OCI-LY7 (cell line): ENCODE results near the gene SPATA24. TPM values are rescaled to one million over a fixed set of nuclear protein-coding genes. Genes with fewer than 3 reads are reported as not detected.

ENCODE experiments used
- BruUV-seq: library from RNA; stranded (reverse); fragments of 400-500 nt; replicated peaks from 2 replicates; lab custom pipeline; 2021; lab: Mats Ljungman, UMichigan
- CTCF ChIA-PET: fragments of 300-600 bp; sonication (Branson Sonifier 250); formaldehyde crosslinking; loops from one replicate; lab custom pipeline; 2022; ENCODE audit warnings: antibody characterized with exemption; ENCODE audit not compliant: unreplicated experiment; lab: Charles Lee
- POLR2A ChIA-PET: fragments of 300-600 bp; sonication (Branson Sonifier 250); formaldehyde crosslinking; loops from one replicate; lab custom pipeline; 2022; ENCODE audit warnings: antibody characterized with exemption; lab: Charles Lee
- DNase-seq: peaks from one replicate; pipeline ENCODE4 v3.0.0-alpha.2; 2015; ENCODE audit warnings: low spot score
- H2AFZ ChIP-seq: fragments of 200-600 bp; sonication (generic), shearing (Covaris generic); 2 replicates; pipeline ENCODE4 v1.6.1; 2014; ENCODE audit warnings: mild to moderate bottlenecking, antibody characterized with exemption, low read length, moderate library complexity
- H3K27ac ChIP-seq: fragments of 200-600 bp; sonication (generic); 2 replicates; pipeline ENCODE4 v1.5.1; 2014; ENCODE audit warnings: mixed run types, low read depth, mild to moderate bottlenecking, moderate library complexity, low read length, inconsistent platforms; ENCODE audit not compliant: poor library complexity, severe bottlenecking
- H3K36me3 ChIP-seq: fragments of 200-600 bp; sonication (generic); 2 replicates; pipeline ENCODE4 v1.6.1; 2014; ENCODE audit warnings: mild to moderate bottlenecking, antibody characterized with exemption, low read length, moderate library complexity, mixed read lengths; ENCODE audit not compliant: insufficient read depth
- H3K4me1 ChIP-seq: fragments of 200-600 bp; sonication (generic); 2 replicates; pipeline ENCODE4 v1.5.1; 2014; ENCODE audit warnings: mild to moderate bottlenecking, low read length; ENCODE audit not compliant: insufficient read depth, poor library complexity, severe bottlenecking
- H3K4me2 ChIP-seq: fragments of 200-600 bp; sonication (generic); 2 replicates; pipeline ENCODE4 v1.6.1; 2014; ENCODE audit warnings: mild to moderate bottlenecking, low read length
- H3K4me3 ChIP-seq: fragments of 200-600 bp; sonication (generic); 2 replicates; pipeline ENCODE4 v1.5.1; 2014; ENCODE audit warnings: mild to moderate bottlenecking, low read depth, low read length; ENCODE audit not compliant: poor library complexity, severe bottlenecking
- H3K79me2 ChIP-seq: fragments of 200-600 bp; sonication (generic); 2 replicates; pipeline ENCODE4 v1.6.1; 2016; ENCODE audit warnings: low read depth, mild to moderate bottlenecking, low read length, moderate library complexity, mixed read lengths; ENCODE audit not compliant: insufficient read depth
- H3K9me2 ChIP-seq: fragments of 200-600 bp; sonication (generic); 2 replicates; pipeline ENCODE4 v1.6.1; 2016; ENCODE audit warnings: mild to moderate bottlenecking, low read length, mixed read lengths; ENCODE audit not compliant: insufficient read depth
- H3K9me3 ChIP-seq: fragments of 200-600 bp; sonication (generic); 2 replicates; pipeline ENCODE4 v1.6.1; 2014; ENCODE audit warnings: mild to moderate bottlenecking, mixed run types, low read length, mixed read lengths
- H4K20me1 ChIP-seq: fragments of 200-600 bp; sonication (generic); 2 replicates; pipeline ENCODE4 v1.6.1; 2014; ENCODE audit warnings: mild to moderate bottlenecking, antibody characterized with exemption, low read length, moderate library complexity, mixed read lengths; ENCODE audit not compliant: insufficient read depth
- EZH2phosphoT487 ChIP-seq: fragments of 200-600 bp; sonication (generic); IDR thresholded peaks from 2 replicates; pipeline ENCODE4 v1.6.1; 2018; ENCODE audit warnings: low read depth, borderline replicate concordance, mild to moderate bottlenecking, mixed run types, antibody characterized with exemption, low read length, moderate library complexity, mixed read lengths
- intact Hi-C: fragments of 100-400 bp; cut with micrococcal nuclease; formaldehyde crosslinking; loops from one replicate; pipeline ENCODE4 v1.10.0; 2022; ENCODE audit not compliant: unreplicated experiment
- total RNA-seq, 2 experiments: library from RNA; depleted of rRNA in 1 of 2; stranded (reverse); fragments of >200 nt in 1 of 2; shearing (Covaris generic) in 1 of 2; gene quantifications; 2 replicates each; pipeline ENCODE4 v1.2.3, GENCODE V29; 2014 to 2022
- TF ChIP-seq, protein P1 (sequence below): fragments of 200-600 bp; sonication (generic); conservative IDR thresholded peaks from 2 replicates; pipeline ENCODE4 v1.5.1; 2014; ENCODE audit warnings: mild to moderate bottlenecking, antibody characterized with exemption, low read length, moderate library complexity, mixed read lengths

SPATA24 gene
- total RNA-seq, 2 experiments from 2014 or later, result 9.4 to 12.0 TPM

DNA sequence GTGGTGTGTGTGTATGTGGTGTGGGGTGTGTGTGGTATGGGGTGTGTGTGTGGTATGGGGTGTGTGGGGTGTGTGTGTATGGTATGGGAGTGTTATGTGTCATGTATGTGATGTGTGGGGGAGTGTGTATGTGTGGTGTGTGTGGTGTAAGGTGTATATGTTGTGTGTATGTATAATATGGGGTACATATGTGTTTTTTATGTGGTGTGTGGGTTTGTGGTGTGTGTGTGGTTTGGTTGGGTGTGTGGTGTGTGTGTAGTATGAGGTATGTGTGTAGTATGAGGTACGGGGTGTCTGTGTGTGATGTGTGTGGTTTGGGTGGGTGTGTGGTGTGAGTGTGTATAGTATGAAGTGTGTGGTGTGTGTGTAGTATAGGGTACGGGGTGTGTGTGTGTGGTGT lies 47.3 kb upstream of the SPATA24 start:
- ChIA-PET CTCF (no interaction called here), POLR2A (no interaction called here)
- Histone ChIP-seq H3K79me2 (no peaks in the 10 kb centered on the region), H3K27ac (no peak overlapping the region), H3K9me3 (no peaks in the 10 kb centered on the region), H4K20me1 (no peaks in the 10 kb centered on the region), H2AFZ (no peak overlapping the region), H3K4me1 (no peaks in the 10 kb centered on the region), H3K9me2 (no peaks in the 10 kb centered on the region), H3K36me3 (no peaks in the 10 kb centered on the region), H3K4me2 (no peak overlapping the region), H3K4me3 (no peak overlapping the region)
- TF ChIP-seq, protein P1, sequence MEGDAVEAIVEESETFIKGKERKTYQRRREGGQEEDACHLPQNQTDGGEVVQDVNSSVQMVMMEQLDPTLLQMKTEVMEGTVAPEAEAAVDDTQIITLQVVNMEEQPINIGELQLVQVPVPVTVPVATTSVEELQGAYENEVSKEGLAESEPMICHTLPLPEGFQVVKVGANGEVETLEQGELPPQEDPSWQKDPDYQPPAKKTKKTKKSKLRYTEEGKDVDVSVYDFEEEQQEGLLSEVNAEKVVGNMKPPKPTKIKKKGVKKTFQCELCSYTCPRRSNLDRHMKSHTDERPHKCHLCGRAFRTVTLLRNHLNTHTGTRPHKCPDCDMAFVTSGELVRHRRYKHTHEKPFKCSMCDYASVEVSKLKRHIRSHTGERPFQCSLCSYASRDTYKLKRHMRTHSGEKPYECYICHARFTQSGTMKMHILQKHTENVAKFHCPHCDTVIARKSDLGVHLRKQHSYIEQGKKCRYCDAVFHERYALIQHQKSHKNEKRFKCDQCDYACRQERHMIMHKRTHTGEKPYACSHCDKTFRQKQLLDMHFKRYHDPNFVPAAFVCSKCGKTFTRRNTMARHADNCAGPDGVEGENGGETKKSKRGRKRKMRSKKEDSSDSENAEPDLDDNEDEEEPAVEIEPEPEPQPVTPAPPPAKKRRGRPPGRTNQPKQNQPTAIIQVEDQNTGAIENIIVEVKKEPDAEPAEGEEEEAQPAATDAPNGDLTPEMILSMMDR, result no peak
- TF ChIP-seq EZH2phosphoT487, result no peak
- DNase-seq, result no peak
- no TSS peak for BruUV-seq
- intact Hi-C loops, result no loop called here

DNA sequence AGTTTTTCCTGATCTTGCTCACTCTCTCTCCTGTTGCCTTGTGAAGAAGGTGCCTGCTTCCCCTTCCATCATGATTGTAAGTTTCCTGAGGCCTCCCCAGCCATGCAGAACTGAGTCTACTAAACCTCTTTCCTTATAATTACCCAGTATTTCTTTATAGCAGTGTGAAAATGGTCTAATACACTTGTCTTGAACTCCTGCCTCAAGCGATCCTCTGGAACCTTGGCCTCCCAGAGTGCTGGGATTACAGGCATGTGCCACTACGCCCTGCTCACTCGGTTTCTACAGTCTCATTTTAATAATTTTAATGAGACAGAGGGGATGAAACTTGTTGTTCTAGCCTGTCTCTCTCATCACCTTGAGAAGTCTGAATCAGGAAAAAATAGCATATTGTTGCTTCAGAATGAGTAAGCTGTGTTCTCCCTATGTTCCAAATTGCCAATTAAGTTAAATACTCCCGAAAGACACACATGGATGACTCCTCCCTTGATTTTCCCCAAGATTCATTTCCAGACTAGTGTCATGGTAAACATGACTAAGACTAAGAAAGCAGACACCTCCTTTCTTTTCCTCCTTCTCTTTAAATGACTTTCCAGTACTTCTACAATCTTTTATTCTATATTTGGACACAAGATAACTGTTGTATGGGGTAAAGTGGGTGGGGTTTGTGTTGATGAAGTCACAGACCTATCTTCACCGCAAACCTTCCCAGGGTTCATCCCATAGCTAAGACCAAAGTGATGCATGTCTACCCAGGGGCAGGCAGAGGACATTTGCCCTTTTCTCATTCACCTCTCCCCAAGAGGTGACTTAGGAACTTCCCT lies 43.3 kb upstream of the SPATA24 start:
- TF ChIP-seq EZH2phosphoT487, result no peak
- TF ChIP-seq, protein P1, result no peak
- POLR2A ChIA-PET, result interaction anchor here (0.6 to 1.7 kb wide), 3 partner anchors 10 to 187 kb away, joined by 3 read pairs; no protein-coding TSS in a partner anchor
- intact Hi-C loops, result no loop called here
- Histone ChIP-seq H3K4me2 (no peak overlapping the region), H2AFZ (no peak overlapping the region), H4K20me1 (no peaks in the 10 kb centered on the region), H3K4me3 (no peak overlapping the region), H3K9me2 (no peaks in the 10 kb centered on the region), H3K4me1 (peaks cover 11% of the 10 kb centered on the region), H3K79me2 (no peaks in the 10 kb centered on the region), H3K9me3 (no peaks in the 10 kb centered on the region), H3K36me3 (no peaks in the 10 kb centered on the region), H3K27ac (no peak overlapping the region)
- CTCF ChIA-PET, result interaction anchor here (0.6 kb wide), 1 partner anchor 14 kb away, joined by 3 read pairs; no protein-coding TSS in a partner anchor
- BruUV-seq, result no TSS peak
- no peak for DNase-seq
